ENCODE results near the gene PLP2.

DNA sequence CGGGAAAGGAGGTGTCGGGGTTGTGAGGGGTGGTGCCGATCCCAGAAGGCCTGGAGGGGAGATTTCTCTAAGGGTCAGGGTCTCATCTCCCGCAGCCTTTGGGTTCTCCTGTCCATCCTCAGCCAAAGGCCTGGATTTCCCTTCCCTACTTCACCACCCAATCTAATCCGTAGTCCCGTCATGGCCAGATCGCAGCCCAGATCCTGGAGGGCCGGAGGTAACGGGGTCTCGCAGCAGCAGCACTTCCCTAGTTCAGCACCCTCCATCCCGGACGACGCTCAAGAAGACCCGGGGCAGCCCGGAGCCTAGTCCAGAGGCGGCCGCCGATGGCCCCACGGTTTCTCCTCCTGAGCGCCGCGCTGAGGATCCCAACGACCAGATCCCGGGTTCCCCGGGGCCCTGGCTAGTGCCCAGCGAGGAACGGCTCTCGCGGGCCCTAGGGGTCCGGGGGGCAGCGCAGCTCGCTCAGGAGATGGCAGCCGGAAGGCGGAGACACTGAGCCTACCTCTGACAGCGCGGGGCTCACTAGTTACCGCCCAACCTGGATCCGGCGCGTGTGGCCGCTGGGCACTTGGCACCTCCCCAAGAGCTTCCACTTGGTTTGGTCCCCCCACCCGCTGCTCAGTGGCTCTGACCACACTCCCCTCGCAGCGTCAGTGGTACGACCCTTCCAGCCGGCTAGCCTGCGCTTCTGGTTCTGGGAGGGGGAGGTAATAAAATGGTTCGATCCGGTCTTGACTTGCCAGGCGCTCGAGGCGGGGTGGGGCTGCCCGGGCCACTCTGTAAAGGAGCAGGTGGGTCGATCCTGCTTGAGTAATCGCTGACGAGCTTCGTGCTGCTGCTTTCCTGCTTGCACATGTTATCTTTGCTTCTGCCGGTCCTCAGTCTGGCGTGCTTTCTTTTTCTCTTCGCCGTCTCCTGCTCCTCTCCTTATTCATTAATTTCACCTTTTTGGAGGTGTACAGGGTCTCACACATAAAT, 5.5 kb upstream of the PLP2 start:
- TF ChIP-seq, protein P1, sequence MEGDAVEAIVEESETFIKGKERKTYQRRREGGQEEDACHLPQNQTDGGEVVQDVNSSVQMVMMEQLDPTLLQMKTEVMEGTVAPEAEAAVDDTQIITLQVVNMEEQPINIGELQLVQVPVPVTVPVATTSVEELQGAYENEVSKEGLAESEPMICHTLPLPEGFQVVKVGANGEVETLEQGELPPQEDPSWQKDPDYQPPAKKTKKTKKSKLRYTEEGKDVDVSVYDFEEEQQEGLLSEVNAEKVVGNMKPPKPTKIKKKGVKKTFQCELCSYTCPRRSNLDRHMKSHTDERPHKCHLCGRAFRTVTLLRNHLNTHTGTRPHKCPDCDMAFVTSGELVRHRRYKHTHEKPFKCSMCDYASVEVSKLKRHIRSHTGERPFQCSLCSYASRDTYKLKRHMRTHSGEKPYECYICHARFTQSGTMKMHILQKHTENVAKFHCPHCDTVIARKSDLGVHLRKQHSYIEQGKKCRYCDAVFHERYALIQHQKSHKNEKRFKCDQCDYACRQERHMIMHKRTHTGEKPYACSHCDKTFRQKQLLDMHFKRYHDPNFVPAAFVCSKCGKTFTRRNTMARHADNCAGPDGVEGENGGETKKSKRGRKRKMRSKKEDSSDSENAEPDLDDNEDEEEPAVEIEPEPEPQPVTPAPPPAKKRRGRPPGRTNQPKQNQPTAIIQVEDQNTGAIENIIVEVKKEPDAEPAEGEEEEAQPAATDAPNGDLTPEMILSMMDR (IDR thresholded peaks at IDR 0.05): peak in 3 of 6 experiments; percentile 18 to 34 (median 26)
- no peak for TF ChIP-seq POLR2A (IDR thresholded peaks at IDR 0.05)

All from upper lobe of left lung (tissue), 4 donors.